ENCODE results near the gene SLC33A1. TPM values are rescaled to one million over a fixed set of nuclear protein-coding genes. Genes with fewer than 3 reads are reported as not detected.
A peak's percentile ranks its signal among the peaks of the same experiment; 100 is the strongest.

SLC33A1 gene
- total and polyA plus RNA-seq, 2 of the 13 experiments (the other 11 are each of a cell fraction or from before 2014, with no cell fraction given) = 20.0 to 32.1 TPM

- TF ChIP-seq DNMT1 (CRISPR knock-in tag; IDR thresholded peaks at IDR 0.05) (peak; percentile 90), TFDP2 (CRISPR knock-in tag; IDR thresholded peaks at IDR 0.05) (peak; percentile 63), MXI1 (IDR thresholded peaks at IDR 0.05; ENCODE audit: borderline replicate concordance, low read depth, low read length) (peak; percentile 8; the same call in 1 of the 3 replicates), KDM6A (CRISPR knock-in tag; IDR thresholded peaks at IDR 0.05; ENCODE audit: low read depth) (no peak), ZMYM3 (CRISPR knock-in tag; IDR thresholded peaks at IDR 0.05) (0 out of 2 replicates have a peak, but pooled peaks have one; percentile 17), ZHX1 (CRISPR knock-in tag; IDR thresholded peaks at IDR 0.05; ENCODE audit: low read depth) (no peak), ZNF598 (CRISPR knock-in tag; IDR thresholded peaks at IDR 0.05; ENCODE audit: borderline replicate concordance) (peak; percentile 60), CCDC6 (CRISPR knock-in tag; IDR thresholded peaks at IDR 0.05) (peak; percentile 36; the same call in 1 of the 2 replicates), ZNF329 (CRISPR knock-in tag; IDR thresholded peaks at IDR 0.05; ENCODE audit: low read depth) (0 out of 2 replicates have a peak, but pooled peaks have one; percentile 51), ZNF569 (CRISPR knock-in tag; IDR thresholded peaks at IDR 0.05; ENCODE audit: borderline replicate concordance) (0 out of 2 replicates have a peak, but pooled peaks have one; percentile 77), RNF2 (conservative IDR thresholded peaks at IDR 0.05; ENCODE audit: low read depth) (peak; percentile 62; the same call in 1 of the 2 replicates), POGZ (CRISPR knock-in tag; IDR thresholded peaks at IDR 0.05) (peak; percentile 69), BATF2 (CRISPR knock-in tag; IDR thresholded peaks at IDR 0.05) (no peak), CHD4 (IDR thresholded peaks at IDR 0.05; ENCODE audit: borderline replicate concordance, low read length) (no peak), FOXK2 (IDR thresholded peaks at IDR 0.05) (no peak), EEA1 (CRISPR knock-in tag; IDR thresholded peaks at IDR 0.05; ENCODE audit: borderline replicate concordance) (no peak), POLR2AphosphoS2 (IDR thresholded peaks at IDR 0.05; ENCODE audit: low read depth, low read length) (no peak), ZNF776 (CRISPR knock-in tag; IDR thresholded peaks at IDR 0.05) (no peak), ZNF142 (CRISPR knock-in tag; IDR thresholded peaks at IDR 0.05) (peak; percentile 80; the same call in 1 of the 2 replicates)
Measured at GRCh38 chr3:155805802-155806618, 48.2 kb downstream of the SLC33A1 start, which contains the start of gene C3orf33 (continued).
